Thyroid gland (tissue), 4 donors: ENCODE results near the gene GUCY1A1. TPM values are rescaled to one million over a fixed set of nuclear protein-coding genes. Genes with fewer than 3 reads are reported as not detected.

Experiments used
- DNase-seq, 2 donors: peaks; one replicate each; pipeline ENCODE4 v3.0.0-alpha.2; 2019
- H3K27ac ChIP-seq, 3 donors: fragments of 200-600 bp; sonication (generic); 1 replicate in 2 of 3; 2 replicates in 1 of 3; pipeline ENCODE4 v1.5.1; 2016 to 2019; ENCODE audit warnings: mild to moderate bottlenecking in 1 of 3, moderate library complexity in 1 of 3
- H3K27me3 ChIP-seq: fragments of 200-600 bp; sonication (generic); one replicate; pipeline ENCODE4 v1.5.1; 2019
- H3K36me3 ChIP-seq, 2 donors: fragments of 200-600 bp; sonication (generic); one replicate each; pipeline ENCODE4 v1.5.1; 2016 to 2019
- H3K4me1 ChIP-seq, 2 donors: fragments of 200-600 bp; sonication (generic); one replicate each; pipeline ENCODE4 v1.5.1; 2017 to 2019
- H3K4me3 ChIP-seq, 3 donors: fragments of 200-600 bp; sonication (generic); replicated peaks in 1 of 3; 1 replicate in 2 of 3; 2 replicates in 1 of 3; pipeline ENCODE4 v1.5.1; 2016; ENCODE audit warnings: mild to moderate bottlenecking in 1 of 3
- H3K9me3 ChIP-seq: fragments of 200-600 bp; sonication (generic); one replicate; pipeline ENCODE4 v1.5.1; 2017
- CTCF ChIP-seq, 6 experiments: fragments of 200-600 bp in 3 of 6; fragments of 450-650 bp in 3 of 6; sonication (generic) in 3 of 6; IDR thresholded peaks; one replicate each; pipeline ENCODE4 v1.5.1; 2016 to 2019; ENCODE audit warnings: antibody characterized with exemption in 6 of 6, mild to moderate bottlenecking in 2 of 6, inconsistent platforms in 1 of 6, moderate library complexity in 1 of 6
- POLR2A ChIP-seq, 2 donors: fragments of 450-650 bp; IDR thresholded peaks; one replicate each; pipeline ENCODE4 v1.6.1; 2017; ENCODE audit warnings: antibody characterized with exemption in 2 of 2, mild to moderate bottlenecking in 2 of 2, moderate library complexity in 1 of 2
- WGBS, 2 donors: methylation state at CpG; one replicate each; pipeline ENCODE4 v1.1.5; 2017; 5-methylcytosine and 5-hydroxymethylcytosine counted together
- intact Hi-C: fragments of 100-400 bp; cut with DNase I; formaldehyde crosslinking; loops from one replicate; pipeline ENCODE4 v1.15.1; 2023
- total RNA-seq, 4 donors: library from RNA; depleted of rRNA; stranded (reverse); fragments of >200 nt; gene quantifications; one replicate each; pipeline ENCODE4 v1.2.3, GENCODE V29; 2016

Gene GUCY1A1
- total RNA-seq, 4 donors from 2014 or later: 11.4 to 25.8 (median 17.5) TPM

- 95 to 96% methylated on average over 3 of the region's 3 CpGs for WGBS, 2 donors
- H3K27me3 ChIP-seq: no peaks in the 10 kb centered on the region
- TF ChIP-seq CTCF (IDR thresholded peaks at IDR 0.05): no peak
- no peak for TF ChIP-seq POLR2A (IDR thresholded peaks at IDR 0.05)
- H3K4me3 ChIP-seq: no peak overlapping the region
- peaks cover 0 to 6% of the 10 kb centered on the region in 2 donors for H3K4me1 ChIP-seq
- no peak overlapping the region for H3K27ac ChIP-seq
- no peaks in the 10 kb centered on the region for H3K9me3 ChIP-seq
- no peak for DNase-seq
- H3K36me3 ChIP-seq: no peaks in the 10 kb centered on the region
- intact Hi-C loops: no loop called here
Observed at GRCh38 chr4:155626561-155626960, 40.1 kb upstream of the GUCY1A1 start.

- H3K36me3 ChIP-seq: no peaks in the 10 kb centered on the region
- 70 to 85% methylated on average over 3 of the region's 3 CpGs for WGBS, 2 donors
- no peak overlapping the region for H3K4me3 ChIP-seq
- peaks cover 0 to 6% of the 10 kb centered on the region in 2 donors for H3K4me1 ChIP-seq
- TF ChIP-seq POLR2A (IDR thresholded peaks at IDR 0.05) (no peak), CTCF (IDR thresholded peaks at IDR 0.05) (no peak)
- H3K27ac ChIP-seq: no peak overlapping the region
- intact Hi-C loops: no loop called here
- H3K27me3 ChIP-seq: no peaks in the 10 kb centered on the region
- H3K9me3 ChIP-seq: no peaks in the 10 kb centered on the region
- DNase-seq: no peak
Observed at GRCh38 chr4:155629183-155629825, 37.3 kb upstream of the GUCY1A1 start.

- H3K36me3 ChIP-seq: no peaks in the 10 kb centered on the region
- H3K4me3 ChIP-seq: no peak overlapping the region
- peaks cover 0 to 6% of the 10 kb centered on the region in 2 donors for H3K4me1 ChIP-seq
- H3K27me3 ChIP-seq: no peaks in the 10 kb centered on the region
- no peak overlapping the region for H3K27ac ChIP-seq
- 34 to 35% methylated on average over 1 of the region's 1 CpG for WGBS, 2 donors
- intact Hi-C loops: no loop called here
- no peaks in the 10 kb centered on the region for H3K9me3 ChIP-seq
- no peak for TF ChIP-seq POLR2A (IDR thresholded peaks at IDR 0.05)
- no peak for TF ChIP-seq CTCF (IDR thresholded peaks at IDR 0.05)
- no peak for DNase-seq
Observed at GRCh38 chr4:155629956-155630355, 36.7 kb upstream of the GUCY1A1 start.

- H3K27me3 ChIP-seq: no peaks in the 10 kb centered on the region
- DNase-seq: no peak
- no peak for TF ChIP-seq CTCF (IDR thresholded peaks at IDR 0.05)
- no peak for TF ChIP-seq POLR2A (IDR thresholded peaks at IDR 0.05)
- no peak overlapping the region for H3K27ac ChIP-seq
- H3K4me1 ChIP-seq: peaks cover 0 to 6% of the 10 kb centered on the region in 2 donors
- H3K9me3 ChIP-seq: no peaks in the 10 kb centered on the region
- 80 to 86% methylated on average over 4 of the region's 4 CpGs for WGBS, 2 donors
- H3K4me3 ChIP-seq: no peak overlapping the region
- intact Hi-C loops: no loop called here
- H3K36me3 ChIP-seq: no peaks in the 10 kb centered on the region
Observed at GRCh38 chr4:155632310-155632840, 34.3 kb upstream of the GUCY1A1 start.

- no peak for TF ChIP-seq CTCF (IDR thresholded peaks at IDR 0.05)
- TF ChIP-seq POLR2A (IDR thresholded peaks at IDR 0.05): no peak
- H3K36me3 ChIP-seq: no peaks in the 10 kb centered on the region
- intact Hi-C loops: no loop called here
Observed at GRCh38 chr4:155638195-155638965, 28.3 kb upstream of the GUCY1A1 start.

More at GRCh38 chr4:155638195-155638965, 28.3 kb upstream of the GUCY1A1 start:
- no peak for DNase-seq
- no peaks in the 10 kb centered on the region for H3K9me3 ChIP-seq
- 86 to 91% methylated on average over 5 of the region's 5 CpGs for WGBS, 2 donors
- H3K27me3 ChIP-seq: no peaks in the 10 kb centered on the region
- H3K27ac ChIP-seq: no peak overlapping the region
- no peaks in the 10 kb centered on the region for H3K4me1 ChIP-seq
- H3K4me3 ChIP-seq: no peak overlapping the region
